Uterus (tissue), 2 donors: Measurements from ENCODE around the gene SPTBN5.

Experiments used
- CTCF ChIP-seq, 4 experiments: fragments of 200-600 bp in 2 of 4; fragments of 450-650 bp in 2 of 4; sonication (generic) in 2 of 4; IDR thresholded peaks; one replicate each; pipeline ENCODE4 v1.5.1; 2016 to 2019; ENCODE audit warnings: antibody characterized with exemption in 4 of 4, mild to moderate bottlenecking in 2 of 4, moderate library complexity in 1 of 4
- POLR2A ChIP-seq, 2 donors: fragments of 450-650 bp; IDR thresholded peaks; one replicate each; pipeline ENCODE4 v1.6.1; 2016; ENCODE audit warnings: antibody characterized with exemption in 2 of 2, mild to moderate bottlenecking in 1 of 2, moderate library complexity in 1 of 2

- TF ChIP-seq CTCF (IDR thresholded peaks at IDR 0.05) (no peak), POLR2A (IDR thresholded peaks at IDR 0.05) (no peak)
Measured at GRCh38 chr15:41852736-41853590, 40.9 kb downstream of the SPTBN5 start.
